CD4-positive, alpha-beta T cell (primary cell): ENCODE data around the gene GET3. TPM values are rescaled to one million over a fixed set of nuclear protein-coding genes. Genes with fewer than 3 reads are reported as not detected.
A peak's percentile ranks its signal among the peaks of the same experiment; 100 is the strongest.

Experiments
- ATAC-seq: fragments of 200-7000 bp; cut with Tn5 transposase; one replicate; pipeline ENCODE4 v1.10.0; 2022; ENCODE audit warnings: mild to moderate bottlenecking; ENCODE audit not compliant: poor library complexity
- CTCF ChIA-PET: fragments of 350-600 bp; sonication (Branson Sonifier 250); formaldehyde crosslinking; loops from one replicate; lab custom pipeline; 2021; ENCODE audit warnings: antibody characterized with exemption, inconsistent platforms; lab: Charles Lee
- POLR2A ChIA-PET: fragments of 350-600 bp; sonication (Branson Sonifier 250); formaldehyde crosslinking; loops from one replicate; lab custom pipeline; 2021; ENCODE audit warnings: antibody characterized with exemption, inconsistent platforms; lab: Charles Lee
- DNase-seq, 14 experiments: peaks; one replicate each; pipeline ENCODE4 v3.0.0-alpha.2; 2013 to 2020; ENCODE audit warnings: mixed read lengths in 2 of 14
- H3K27ac ChIP-seq, 2 donors: one replicate each; pipeline versions ENCODE4 v1.5.1 to v1.7.0; 2013; ENCODE audit warnings: low read length in 2 of 2, low read depth in 1 of 2, mild to moderate bottlenecking in 1 of 2
- H3K27me3 ChIP-seq, 2 experiments: 1 replicate in 1 of 2; 2 replicates in 1 of 2; pipeline versions ENCODE4 v1.6.1 to v1.7.0; 2013; ENCODE audit warnings: low read length in 2 of 2, control low read depth in 1 of 2, mild to moderate bottlenecking in 1 of 2, moderate library complexity in 1 of 2; ENCODE audit not compliant: insufficient read depth in 2 of 2, control insufficient read depth in 1 of 2
- H3K36me3 ChIP-seq: one replicate; pipeline ENCODE4 v1.6.1; 2013; ENCODE audit warnings: low read length, control low read depth; ENCODE audit not compliant: insufficient read depth
- H3K4me1 ChIP-seq: one replicate; pipeline ENCODE4 v1.6.1; 2013; ENCODE audit warnings: low read length, control low read depth; ENCODE audit not compliant: insufficient read depth
- H3K4me3 ChIP-seq: one replicate; pipeline ENCODE4 v1.5.1; 2013; ENCODE audit warnings: mild to moderate bottlenecking, low read length, moderate library complexity
- H3K9me3 ChIP-seq, 2 experiments: 1 replicate in 1 of 2; 2 replicates in 1 of 2; pipeline versions ENCODE4 v1.6.1 to v1.7.0; 2013; ENCODE audit warnings: low read length in 2 of 2, mild to moderate bottlenecking in 2 of 2, control low read depth in 1 of 2, moderate library complexity in 1 of 2; ENCODE audit not compliant: control insufficient read depth in 1 of 2, insufficient read depth in 1 of 2
- H3K27ac Mint-ChIP-seq: one replicate; pipeline ENCODE4 v1.8.0; 2020; ENCODE audit warnings: mixed read lengths
- H3K27me3 Mint-ChIP-seq: one replicate; pipeline ENCODE4 v1.8.0; 2021; ENCODE audit warnings: mixed read lengths
- H3K36me3 Mint-ChIP-seq: one replicate; pipeline ENCODE4 v1.8.0; 2021; ENCODE audit warnings: low read depth, mixed read lengths
- H3K4me1 Mint-ChIP-seq: one replicate; pipeline ENCODE4 v1.8.0; 2021; ENCODE audit warnings: low read depth, mixed read lengths
- H3K4me3 Mint-ChIP-seq: one replicate; pipeline ENCODE4 v1.8.0; 2020; ENCODE audit warnings: mild to moderate bottlenecking, mixed read lengths
- H3K9me3 Mint-ChIP-seq: one replicate; pipeline ENCODE4 v1.8.0; 2020; ENCODE audit warnings: mixed read lengths
- CTCF ChIP-seq: fragments of 200-600 bp; IDR thresholded peaks from one replicate; pipeline ENCODE4 v1.8.0; 2022; ENCODE audit warnings: antibody characterized with exemption, mild to moderate bottlenecking
- intact Hi-C, 2 experiments: fragments of 100-400 bp; cut with DNase I in 1 of 2; cut with micrococcal nuclease in 1 of 2; formaldehyde crosslinking; loops; one replicate each; pipeline versions ENCODE4 v1.15.1 to v1.9.0; 2023 to 2025; cut with DNase I, micrococcal nuclease
- total RNA-seq, 174 experiments: library from RNA in 2 of 174; stranded (reverse) in 2 of 174; gene quantifications; one replicate each; pipeline ENCODE4 v1.2.3 and lab custom pipeline; 2021 to 2026

The GET3 gene
- total RNA-seq, 2 experiments from 2014 or later, result 13.9 to 14.5 TPM

- CTCF ChIA-PET, result no interaction called here
- no peak for TF ChIP-seq CTCF
- Mint-ChIP-seq H3K4me3 (no peak overlapping the region), H3K27ac (no peak overlapping the region), H3K9me3 (no peaks in the 10 kb centered on the region), H3K36me3 (no peaks in the 10 kb centered on the region), H3K27me3 (no peaks in the 10 kb centered on the region), H3K4me1 (peaks cover 14% of the 10 kb centered on the region)
- Histone ChIP-seq H3K27ac (no peak overlapping the region), H3K4me1 (peaks cover 30% of the 10 kb centered on the region), H3K36me3 (no peaks in the 10 kb centered on the region), H3K27me3 (no peaks in the 10 kb centered on the region), H3K9me3 (no peaks in the 10 kb centered on the region), H3K4me3 (no peak overlapping the region)
- DNase-seq (no peak), ATAC-seq (no peak)
- intact Hi-C loops, result no loop called here
- POLR2A ChIA-PET, result interaction anchor here (2.4 kb wide), 1 partner anchor 21 kb away, joined by 23 read pairs; the partner anchor contains the start of gene JUNB
Measured at GRCh38 chr19:12770922-12771321, 33.6 kb downstream of the GET3 start.

GRCh38 chr19:12772323-12772722 lies 35.0 kb downstream of the GET3 start:
- H3K27ac ChIP-seq, result no peak overlapping the region
- ATAC-seq, result no peak
- H3K27me3 ChIP-seq, result no peaks in the 10 kb centered on the region
- Mint-ChIP-seq H3K27ac (no peak overlapping the region), H3K27me3 (no peaks in the 10 kb centered on the region), H3K4me1 (peaks cover 17% of the 10 kb centered on the region), H3K9me3 (no peaks in the 10 kb centered on the region), H3K4me3 (no peak overlapping the region), H3K36me3 (no peaks in the 10 kb centered on the region)
- H3K36me3 ChIP-seq, result no peaks in the 10 kb centered on the region
- ChIA-PET CTCF (interaction anchor here (1.7 kb wide), 1 partner anchor 15 kb away, joined by 6 read pairs; no protein-coding TSS in a partner anchor), POLR2A (interaction anchor here (8.4 kb wide), 1 partner anchor 22 kb away, joined by 301 read pairs; the partner anchor contains the start of gene JUNB)
- no peak for DNase-seq
- peaks cover 37% of the 10 kb centered on the region for H3K4me1 ChIP-seq
- intact Hi-C loops, result no loop called here
- no peak overlapping the region for H3K4me3 ChIP-seq
- no peak for TF ChIP-seq CTCF
- H3K9me3 ChIP-seq, result no peaks in the 10 kb centered on the region

- H3K27me3 ChIP-seq, result no peaks in the 10 kb centered on the region
- DNase-seq, result peak in 2 of 14 experiments; percentile 10 to 37
- H3K4me3 ChIP-seq, result no peak overlapping the region
- no peaks in the 10 kb centered on the region for H3K27me3 Mint-ChIP-seq
- TF ChIP-seq CTCF, result no peak
- peak overlapping the region; percentile 59 for H3K4me3 Mint-ChIP-seq
- peaks cover 29% of the 10 kb centered on the region for H3K4me1 Mint-ChIP-seq
- H3K36me3 ChIP-seq, result no peaks in the 10 kb centered on the region
- H3K4me1 ChIP-seq, result peaks cover 50% of the 10 kb centered on the region
- H3K36me3 Mint-ChIP-seq, result no peaks in the 10 kb centered on the region
- no peaks in the 10 kb centered on the region for H3K9me3 ChIP-seq
- H3K27ac Mint-ChIP-seq, result no peak overlapping the region
- intact Hi-C loops, result no loop called here
- ChIA-PET POLR2A (interaction anchor here (1.0 to 8.4 kb wide), 2 partner anchors 10 to 21 kb away, joined by 3 to 301 read pairs; partner anchors contain the start of gene JUNB), CTCF (interaction anchor here (1.4 to 2.3 kb wide), 4 partner anchors 13 to 50 kb away, joined by 3 to 7 read pairs (median 6); partner anchors contain the start of gene TNPO2)
- no peak overlapping the region for H3K27ac ChIP-seq
- no peaks in the 10 kb centered on the region for H3K9me3 Mint-ChIP-seq
- ATAC-seq, result no peak
Measured at GRCh38 chr19:12773571-12773970, 36.3 kb downstream of the GET3 start.
